GM18858 (cell line): Measurements from ENCODE around the gene GPR155.
A peak's percentile ranks its signal among the peaks of the same experiment; 100 is the strongest.
"Not testable (repeated sequence)": the region's sequence is repeated elsewhere in the genome, so short reads cannot be mapped to it uniquely, and the experiment has no call there.

Experiments
- ATAC-seq: cut with Tn5 transposase; IDR thresholded peaks from one replicate; pipeline ENCODE4 v1.9.1; 2021; ENCODE audit not compliant: unreplicated experiment

The GPR155 gene

GRCh38 chr2:174439323-174439722 is 47.5 kb downstream of the GPR155 start:
- ATAC-seq, result no peak

- ATAC-seq, result no peak
These were observed 48.5 kb downstream of the GPR155 start for GRCh38 chr2:174438146-174438886.

- ATAC-seq, result no peak
These were observed 50.5 kb downstream of the GPR155 start for GRCh38 chr2:174436351-174436750.

GRCh38 chr2:174431902-174432301 is 54.9 kb downstream of the GPR155 start:
- ATAC-seq, result no peak

- ATAC-seq, result no peak
These were observed 56.8 kb downstream of the GPR155 start for GRCh38 chr2:174430066-174430465.

GRCh38 chr2:174428214-174428613 is 58.6 kb downstream of the GPR155 start:
- no peak for ATAC-seq

GRCh38 chr2:174412256-174412655 is 74.6 kb downstream of the GPR155 start:
- ATAC-seq, result no peak

- ATAC-seq, result not testable (repeated sequence)
These were observed 76.8 kb downstream of the GPR155 start for GRCh38 chr2:174410039-174410438.

- no peak for ATAC-seq
These were observed 83.2 kb downstream of the GPR155 start for GRCh38 chr2:174403628-174404027.

- no peak for ATAC-seq
These were observed 86.0 kb downstream of the GPR155 start for GRCh38 chr2:174400853-174401252.

- no peak for ATAC-seq
These were observed 87.7 kb downstream of the GPR155 start for GRCh38 chr2:174399171-174399570.

GRCh38 chr2:174397773-174398172 is 89.1 kb downstream of the GPR155 start:
- no peak for ATAC-seq

- ATAC-seq, result peak; percentile 6
These were observed 90.7 kb downstream of the GPR155 start for GRCh38 chr2:174395969-174396630.

- ATAC-seq, result peak; percentile 88
These were observed 91.4 kb downstream of the GPR155 start, which contains the start of gene SCRN3 for GRCh38 chr2:174395284-174395968. Gene SCRN3 (plus strand): TSS chr2:174395730. CDS start chr2:174398284, 2,554 bp downstream.

GRCh38 chr2:174392706-174393105 is 94.1 kb downstream of the GPR155 start:
- ATAC-seq, result no peak

GRCh38 chr2:174390303-174390702 is 96.5 kb downstream of the GPR155 start:
- ATAC-seq, result not testable (repeated sequence)

GRCh38 chr2:174389542-174389941 is 97.3 kb downstream of the GPR155 start:
- no peak for ATAC-seq

GRCh38 chr2:174388706-174389105 is 98.1 kb downstream of the GPR155 start:
- not testable (repeated sequence) for ATAC-seq

- ATAC-seq, result no peak
These were observed 101.6 kb downstream of the GPR155 start for GRCh38 chr2:174385201-174385600.

GRCh38 chr2:174383796-174384195 is 103.0 kb downstream of the GPR155 start:
- ATAC-seq, result no peak
